ENCODE data around the gene ALAS1.

Gene ALAS1

DNA sequence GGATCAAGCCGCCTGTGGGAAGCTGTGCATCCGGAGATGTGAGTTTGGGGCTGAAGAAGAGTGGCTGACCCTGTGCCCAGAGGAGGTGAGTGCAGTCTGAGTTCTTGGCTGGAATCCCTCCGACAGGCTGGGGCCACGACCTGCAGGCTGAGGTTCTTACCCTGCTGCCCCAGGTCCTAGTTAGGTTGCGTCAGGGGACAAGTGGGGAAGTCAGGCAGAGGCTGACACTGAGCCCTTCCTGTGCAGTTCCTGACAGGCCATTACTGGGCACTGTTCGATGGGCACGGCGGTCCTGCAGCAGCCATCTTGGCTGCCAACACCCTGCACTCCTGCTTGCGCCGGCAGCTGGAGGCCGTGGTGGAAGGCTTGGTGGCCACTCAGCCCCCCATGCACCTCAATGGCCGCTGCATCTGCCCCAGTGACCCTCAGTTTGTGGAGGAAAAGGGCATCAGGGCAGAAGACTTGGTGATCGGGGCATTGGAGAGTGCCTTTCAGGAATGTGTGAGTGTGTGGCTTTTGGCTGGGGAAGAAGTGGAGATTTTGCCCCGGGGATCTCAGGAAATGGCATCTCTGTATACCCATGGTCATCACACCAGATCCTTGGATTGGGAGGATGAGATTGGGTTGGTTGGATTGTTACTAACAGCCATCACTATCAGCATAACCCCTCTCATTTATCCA is 48.9 kb downstream of the ALAS1 start:
- H3K4me1 ChIP-seq (ENCODE audit: insufficient read depth, low read length) = 0 out of 2 replicates have a peak, but pooled peaks cover 4% of the 10 kb centered on the region
- 0 out of 2 replicates have a peak, but pooled peaks cover 3% of the 10 kb centered on the region for H3K9me3 ChIP-seq (ENCODE audit: control insufficient read depth, insufficient read depth, low read length)
- no peak overlapping the region for H3K9ac ChIP-seq (ENCODE audit: low read depth, low read length)
- H3K36me3 ChIP-seq (ENCODE audit: insufficient read depth, low read length) = peaks cover 2% of the 10 kb centered on the region; the same call in 1 of the 2 replicates

GRCh38 chr3:52247409-52248164 is 49.6 kb downstream of the ALAS1 start:
- 0 out of 2 replicates have a peak, but pooled peaks cover 3% of the 10 kb centered on the region for H3K9me3 ChIP-seq (ENCODE audit: control insufficient read depth, insufficient read depth, low read length)
- no peak overlapping the region for H3K9ac ChIP-seq (ENCODE audit: low read depth, low read length)
- peaks cover 7% of the 10 kb centered on the region; the same call in 1 of the 2 replicates for H3K36me3 ChIP-seq (ENCODE audit: insufficient read depth, low read length)
- H3K4me1 ChIP-seq (ENCODE audit: insufficient read depth, low read length) = 0 out of 2 replicates have a peak, but pooled peaks cover 4% of the 10 kb centered on the region

DNA sequence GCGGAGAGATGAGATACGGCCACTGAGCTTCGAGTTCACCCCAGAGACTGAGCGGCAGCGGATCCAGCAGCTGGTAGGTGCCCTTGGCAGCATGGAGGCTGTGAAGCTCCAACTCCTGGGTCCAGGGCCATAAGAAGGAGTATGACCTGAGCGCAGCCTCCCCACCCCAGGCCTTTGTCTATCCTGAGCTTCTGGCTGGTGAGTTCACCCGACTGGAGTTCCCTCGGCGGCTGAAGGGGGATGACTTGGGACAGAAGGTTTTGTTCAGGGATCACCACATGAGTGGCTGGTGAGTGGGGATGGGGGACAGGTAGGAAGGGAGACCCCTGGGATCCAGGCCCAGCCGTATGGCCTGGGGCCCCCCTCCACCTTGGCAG is 50.2 kb downstream of the ALAS1 start:
- Histone ChIP-seq H3K9ac (ENCODE audit: low read depth, low read length) (no peak overlapping the region), H3K4me1 (ENCODE audit: insufficient read depth, low read length) (0 out of 2 replicates have a peak, but pooled peaks cover 4% of the 10 kb centered on the region), H3K36me3 (ENCODE audit: insufficient read depth, low read length) (peaks cover 8% of the 10 kb centered on the region; the same call in 1 of the 2 replicates), H3K9me3 (ENCODE audit: control insufficient read depth, insufficient read depth, low read length) (0 out of 2 replicates have a peak, but pooled peaks cover 3% of the 10 kb centered on the region)

DNA sequence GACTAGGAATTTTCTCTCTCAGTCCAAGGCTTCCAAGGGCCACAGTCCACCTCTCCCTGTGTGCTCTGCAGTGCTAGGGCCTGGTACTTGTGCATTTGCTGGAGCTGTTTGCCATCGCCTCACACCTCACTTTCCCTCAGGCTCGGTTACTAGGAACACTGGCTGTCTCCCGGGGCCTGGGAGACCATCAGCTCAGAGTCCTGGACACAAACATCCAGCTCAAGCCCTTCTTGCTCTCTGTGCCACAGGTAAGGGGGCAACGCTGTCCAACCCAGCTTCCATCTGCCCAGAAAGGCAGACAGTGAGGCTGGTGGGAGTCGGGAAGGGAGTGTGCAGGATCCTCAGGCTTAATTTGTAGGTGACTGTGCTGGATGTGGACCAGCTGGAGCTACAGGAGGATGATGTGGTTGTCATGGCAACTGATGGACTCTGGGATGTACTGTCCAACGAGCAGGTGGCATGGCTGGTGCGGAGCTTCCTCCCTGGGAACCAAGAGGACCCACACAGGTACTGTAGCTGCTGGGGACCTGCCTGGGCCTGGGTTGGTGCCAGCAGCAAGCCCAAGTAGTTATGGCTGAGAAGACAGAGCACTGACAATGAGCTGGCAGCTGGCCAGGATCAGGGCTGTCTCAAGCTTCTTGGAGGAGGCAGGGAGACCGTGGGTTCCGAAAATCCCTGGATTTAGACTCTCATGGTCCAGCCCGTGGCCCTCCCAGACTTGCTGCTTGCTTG is 51.0 kb downstream of the ALAS1 start:
- Histone ChIP-seq H3K9me3 (ENCODE audit: control insufficient read depth, insufficient read depth, low read length) (no peaks in the 10 kb centered on the region), H3K36me3 (ENCODE audit: insufficient read depth, low read length) (peaks cover 13% of the 10 kb centered on the region), H3K4me1 (ENCODE audit: insufficient read depth, low read length) (0 out of 2 replicates have a peak, but pooled peaks cover 4% of the 10 kb centered on the region), H3K9ac (ENCODE audit: low read depth, low read length) (no peak overlapping the region)

DNA sequence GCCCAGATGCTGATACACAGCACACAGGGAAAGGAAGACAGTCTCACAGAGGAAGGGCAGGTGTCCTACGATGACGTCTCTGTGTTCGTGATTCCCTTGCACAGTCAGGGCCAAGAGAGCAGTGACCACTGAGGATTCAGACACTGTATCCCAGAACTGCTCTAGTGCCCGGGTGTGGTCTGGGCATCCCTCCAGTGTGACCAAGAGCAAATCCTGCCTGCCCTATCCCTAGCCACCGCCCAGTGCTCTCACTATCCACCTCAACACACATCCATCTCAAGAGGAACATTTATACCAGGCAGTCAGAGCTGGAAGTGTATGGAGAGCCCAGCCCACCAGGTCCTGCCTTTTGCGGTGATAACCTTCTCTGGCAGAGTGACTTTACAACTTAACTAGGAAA is 51.7 kb downstream of the ALAS1 start:
- no peaks in the 10 kb centered on the region for H3K4me1 ChIP-seq (ENCODE audit: insufficient read depth, low read length)
- H3K9ac ChIP-seq (ENCODE audit: low read depth, low read length) = no peak overlapping the region
- H3K36me3 ChIP-seq (ENCODE audit: insufficient read depth, low read length) = peaks cover 15% of the 10 kb centered on the region
- H3K9me3 ChIP-seq (ENCODE audit: control insufficient read depth, insufficient read depth, low read length) = no peaks in the 10 kb centered on the region

GRCh38 chr3:52250122-52250521 is 52.2 kb downstream of the ALAS1 start:
- Histone ChIP-seq H3K9ac (ENCODE audit: low read depth, low read length) (no peak overlapping the region), H3K4me1 (ENCODE audit: insufficient read depth, low read length) (no peaks in the 10 kb centered on the region), H3K36me3 (ENCODE audit: insufficient read depth, low read length) (peaks cover 15% of the 10 kb centered on the region), H3K9me3 (ENCODE audit: control insufficient read depth, insufficient read depth, low read length) (no peaks in the 10 kb centered on the region)

GRCh38 chr3:52253314-52254304 is 55.6 kb downstream of the ALAS1 start:
- no peaks in the 10 kb centered on the region for H3K9me3 ChIP-seq (ENCODE audit: control insufficient read depth, insufficient read depth, low read length)
- no peak overlapping the region for H3K9ac ChIP-seq (ENCODE audit: low read depth, low read length)
- H3K36me3 ChIP-seq (ENCODE audit: insufficient read depth, low read length) = peaks cover 46% of the 10 kb centered on the region
- no peaks in the 10 kb centered on the region for H3K4me1 ChIP-seq (ENCODE audit: insufficient read depth, low read length)

- Histone ChIP-seq H3K9ac (ENCODE audit: low read depth, low read length) (no peak overlapping the region), H3K4me1 (ENCODE audit: insufficient read depth, low read length) (no peaks in the 10 kb centered on the region), H3K9me3 (ENCODE audit: control insufficient read depth, insufficient read depth, low read length) (no peaks in the 10 kb centered on the region), H3K36me3 (ENCODE audit: insufficient read depth, low read length) (peaks cover 56% of the 10 kb centered on the region)
These were observed 56.6 kb downstream of the ALAS1 start for GRCh38 chr3:52254608-52255007.

DNA sequence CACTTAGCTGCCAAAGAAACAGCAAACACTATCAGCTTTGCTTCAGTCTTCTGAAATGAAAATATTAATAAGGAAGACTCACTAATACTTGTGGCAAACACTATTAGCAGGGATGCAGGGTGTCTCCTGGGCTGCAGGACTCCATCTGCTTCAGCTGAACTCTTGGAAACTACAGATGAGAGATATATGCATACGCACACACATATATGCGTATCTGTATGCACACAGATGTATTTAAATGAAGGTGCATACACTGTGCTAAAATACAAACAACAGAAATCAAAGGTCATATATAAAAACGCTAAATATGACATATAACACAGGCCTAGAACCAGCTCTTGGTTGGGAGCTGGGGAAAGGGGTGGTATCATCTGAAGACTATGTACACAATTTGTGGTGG is 58.2 kb downstream of the ALAS1 start:
- peaks cover 66% of the 10 kb centered on the region for H3K36me3 ChIP-seq (ENCODE audit: insufficient read depth, low read length)
- no peak overlapping the region for H3K9ac ChIP-seq (ENCODE audit: low read depth, low read length)
- no peaks in the 10 kb centered on the region for H3K4me1 ChIP-seq (ENCODE audit: insufficient read depth, low read length)
- no peaks in the 10 kb centered on the region for H3K9me3 ChIP-seq (ENCODE audit: control insufficient read depth, insufficient read depth, low read length)

GRCh38 chr3:52256622-52257021 is 58.7 kb downstream of the ALAS1 start:
- H3K4me1 ChIP-seq (ENCODE audit: insufficient read depth, low read length) = no peaks in the 10 kb centered on the region
- H3K36me3 ChIP-seq (ENCODE audit: insufficient read depth, low read length) = peaks cover 68% of the 10 kb centered on the region
- no peaks in the 10 kb centered on the region for H3K9me3 ChIP-seq (ENCODE audit: control insufficient read depth, insufficient read depth, low read length)
- no peak overlapping the region for H3K9ac ChIP-seq (ENCODE audit: low read depth, low read length)

- peaks cover 60% of the 10 kb centered on the region for H3K36me3 ChIP-seq (ENCODE audit: insufficient read depth, low read length)
- no peaks in the 10 kb centered on the region for H3K4me1 ChIP-seq (ENCODE audit: insufficient read depth, low read length)
- no peak overlapping the region for H3K9ac ChIP-seq (ENCODE audit: low read depth, low read length)
- no peaks in the 10 kb centered on the region for H3K9me3 ChIP-seq (ENCODE audit: control insufficient read depth, insufficient read depth, low read length)
These were observed 60.0 kb downstream of the ALAS1 start for GRCh38 chr3:52257911-52258310.

DNA sequence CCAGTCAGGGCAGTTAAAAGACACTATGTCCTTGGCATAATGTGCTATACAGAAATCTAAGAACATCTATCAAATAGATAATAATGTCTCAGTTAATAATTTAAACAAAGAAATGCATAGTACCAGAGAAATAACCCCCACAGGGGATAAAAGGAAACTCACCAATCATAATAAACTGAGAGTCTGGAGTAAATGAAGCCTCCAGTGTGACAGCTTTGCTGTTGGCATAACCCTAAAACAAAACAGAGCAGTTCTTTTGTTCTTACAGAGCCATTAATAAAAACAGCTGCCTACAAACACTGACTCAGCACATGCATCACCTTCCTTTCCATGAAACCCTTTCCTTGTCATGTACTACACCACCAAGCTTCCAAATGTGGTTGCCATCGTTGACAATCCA is 61.1 kb downstream of the ALAS1 start:
- Histone ChIP-seq H3K9ac (ENCODE audit: low read depth, low read length) (no peak overlapping the region), H3K9me3 (ENCODE audit: control insufficient read depth, insufficient read depth, low read length) (no peaks in the 10 kb centered on the region), H3K4me1 (ENCODE audit: insufficient read depth, low read length) (no peaks in the 10 kb centered on the region), H3K36me3 (ENCODE audit: insufficient read depth, low read length) (peaks cover 54% of the 10 kb centered on the region)

DNA sequence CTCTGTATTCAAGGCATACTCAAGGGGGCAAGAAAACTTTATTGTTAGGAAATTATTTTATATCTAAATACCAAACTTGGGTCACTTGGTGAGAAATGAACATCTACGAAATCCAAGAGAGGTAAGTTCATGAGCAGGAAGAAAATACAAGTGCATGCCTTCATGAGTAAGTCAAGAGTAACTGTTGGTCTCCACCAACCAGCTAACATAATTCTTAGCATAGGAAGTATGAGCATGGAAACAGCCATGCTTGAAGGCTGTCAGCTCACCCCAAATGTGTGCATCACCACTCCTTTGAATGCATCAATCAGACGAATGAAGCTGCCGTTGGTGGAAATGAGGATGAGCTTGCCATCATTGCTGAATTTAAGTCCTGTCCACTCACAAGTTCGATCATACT is 61.5 kb downstream of the ALAS1 start:
- peaks cover 53% of the 10 kb centered on the region for H3K36me3 ChIP-seq (ENCODE audit: insufficient read depth, low read length)
- no peak overlapping the region for H3K9ac ChIP-seq (ENCODE audit: low read depth, low read length)
- H3K4me1 ChIP-seq (ENCODE audit: insufficient read depth, low read length) = no peaks in the 10 kb centered on the region
- H3K9me3 ChIP-seq (ENCODE audit: control insufficient read depth, insufficient read depth, low read length) = no peaks in the 10 kb centered on the region
